GM19455 (cell line): ENCODE results near the gene ALDH1L2.

Source experiments
- ATAC-seq: cut with Tn5 transposase; IDR thresholded peaks from one replicate; pipeline ENCODE4 v1.9.1; 2021; ENCODE audit not compliant: unreplicated experiment

ALDH1L2 gene

GRCh38 chr12:105083551-105084105 is 630 bp downstream of the ALDH1L2 start:
- ATAC-seq = no peak

- ATAC-seq = no peak
Measured at GRCh38 chr12:105083031-105083430, 1.2 kb downstream of the ALDH1L2 start.

- ATAC-seq = no peak
Measured at GRCh38 chr12:105078712-105079570, 5.3 kb downstream of the ALDH1L2 start.

GRCh38 chr12:105077435-105077834 is 6.8 kb downstream of the ALDH1L2 start:
- ATAC-seq = no peak

- ATAC-seq = no peak
Measured at GRCh38 chr12:105076913-105077312, 7.3 kb downstream of the ALDH1L2 start.

GRCh38 chr12:105076098-105076497 is 8.2 kb downstream of the ALDH1L2 start:
- no peak for ATAC-seq

- no peak for ATAC-seq
Measured at GRCh38 chr12:105072888-105073488, 11.3 kb downstream of the ALDH1L2 start.

- ATAC-seq = no peak
Measured at GRCh38 chr12:105071981-105072380, 12.3 kb downstream of the ALDH1L2 start.

- no peak for ATAC-seq
Measured at GRCh38 chr12:105069936-105070702, 14.1 kb downstream of the ALDH1L2 start.

GRCh38 chr12:105067511-105068031 is 16.7 kb downstream of the ALDH1L2 start:
- no peak for ATAC-seq

GRCh38 chr12:105064564-105065178 is 19.6 kb downstream of the ALDH1L2 start:
- no peak for ATAC-seq

GRCh38 chr12:105060715-105061378 is 23.4 kb downstream of the ALDH1L2 start:
- ATAC-seq = no peak

GRCh38 chr12:105057174-105057573 is 27.1 kb downstream of the ALDH1L2 start:
- no peak for ATAC-seq

GRCh38 chr12:105053116-105053572 is 31.1 kb downstream of the ALDH1L2 start:
- ATAC-seq = no peak

- no peak for ATAC-seq
Measured at GRCh38 chr12:105051981-105052380, 32.3 kb downstream of the ALDH1L2 start.

- ATAC-seq = no peak
Measured at GRCh38 chr12:105048315-105048714, 35.9 kb downstream of the ALDH1L2 start.

GRCh38 chr12:105047308-105047707 is 37.0 kb downstream of the ALDH1L2 start:
- ATAC-seq = no peak

- no peak for ATAC-seq
Measured at GRCh38 chr12:105041186-105041585, 43.1 kb downstream of the ALDH1L2 start.

- ATAC-seq = no peak
Measured at GRCh38 chr12:105040476-105040875, 43.8 kb downstream of the ALDH1L2 start.
